HG03432 (cell line): Measurements from ENCODE around the gene POU6F2.
"Not testable (repeated sequence)": the region's sequence is repeated elsewhere in the genome, so short reads cannot be mapped to it uniquely, and the experiment has no call there.

ENCODE experiments used
- ATAC-seq: cut with Tn5 transposase; IDR thresholded peaks from one replicate; pipeline ENCODE4 v1.9.1; 2021; ENCODE audit warnings: mild to moderate bottlenecking, moderate library complexity; ENCODE audit not compliant: unreplicated experiment

The POU6F2 gene

GRCh38 chr7:39183796-39184195, 206.1 kb downstream of the POU6F2 start:
- ATAC-seq: no peak

- no peak for ATAC-seq
Measured at GRCh38 chr7:39184391-39184790, 206.7 kb downstream of the POU6F2 start.

GRCh38 chr7:39186131-39186530, 208.4 kb downstream of the POU6F2 start:
- no peak for ATAC-seq

- ATAC-seq: no peak
Measured at GRCh38 chr7:39186671-39187070, 209.0 kb downstream of the POU6F2 start.

- no peak for ATAC-seq
Measured at GRCh38 chr7:39187130-39187529, 209.4 kb downstream of the POU6F2 start.

GRCh38 chr7:39192476-39192875, 214.8 kb downstream of the POU6F2 start:
- no peak for ATAC-seq

GRCh38 chr7:39194388-39194787, 216.7 kb downstream of the POU6F2 start:
- ATAC-seq: not testable (repeated sequence)

- ATAC-seq: no peak
Measured at GRCh38 chr7:39195967-39196366, 218.3 kb downstream of the POU6F2 start.

- ATAC-seq: no peak
Measured at GRCh38 chr7:39197831-39198230, 220.1 kb downstream of the POU6F2 start.

- no peak for ATAC-seq
Measured at GRCh38 chr7:39198556-39198955, 220.8 kb downstream of the POU6F2 start.

- ATAC-seq: no peak
Measured at GRCh38 chr7:39199006-39199405, 221.3 kb downstream of the POU6F2 start.

- ATAC-seq: no peak
Measured at GRCh38 chr7:39199951-39200350, 222.2 kb downstream of the POU6F2 start.

GRCh38 chr7:39202041-39202440, 224.3 kb downstream of the POU6F2 start:
- ATAC-seq: no peak

GRCh38 chr7:39210362-39210761, 232.7 kb downstream of the POU6F2 start:
- no peak for ATAC-seq

GRCh38 chr7:39211581-39211980, 233.9 kb downstream of the POU6F2 start:
- no peak for ATAC-seq

- no peak for ATAC-seq
Measured at GRCh38 chr7:39212876-39213275, 235.2 kb downstream of the POU6F2 start.

- no peak for ATAC-seq
Measured at GRCh38 chr7:39217783-39218182, 240.1 kb downstream of the POU6F2 start.

GRCh38 chr7:39219869-39220268, 242.2 kb downstream of the POU6F2 start:
- no peak for ATAC-seq

- ATAC-seq: no peak
Measured at GRCh38 chr7:39221901-39222300, 244.2 kb downstream of the POU6F2 start.

- ATAC-seq: no peak
Measured at GRCh38 chr7:39228946-39229345, 251.2 kb downstream of the POU6F2 start.

- no peak for ATAC-seq
Measured at GRCh38 chr7:39233851-39234529, 256.3 kb downstream of the POU6F2 start.

- no peak for ATAC-seq
Measured at GRCh38 chr7:39238234-39238869, 260.6 kb downstream of the POU6F2 start.

GRCh38 chr7:39240864-39241263, 263.2 kb downstream of the POU6F2 start:
- ATAC-seq: no peak
